Frontal cortex (tissue), 4 donors: ENCODE results near the gene IZUMO4. TPM values are rescaled to one million over a fixed set of nuclear protein-coding genes. Genes with fewer than 3 reads are reported as not detected.
"Not testable (repeated sequence)": the region's sequence is repeated elsewhere in the genome, so short reads cannot be mapped to it uniquely, and the experiment has no call there.

ENCODE experiments used
- DNase-seq, 2 donors: peaks; one replicate each; pipeline ENCODE4 v3.0.0; 2012; ENCODE audit warnings: low spot score in 2 of 2
- FAIRE-seq: peaks from 2 replicates; lab custom pipeline; 2012; peaks lifted over from hg19 to GRCh38; lab: Jason Lieb, UNC
- total RNA-seq: library from RNA; depleted of rRNA; stranded (reverse); fragments of >200 nt; gene quantifications from one replicate; pipeline ENCODE4 v1.2.3, GENCODE V29; 2014
- donor health status: control.
- donor health status: control.
- donor health status: control.

The IZUMO4 gene
- total RNA-seq, 1 donor from 2014 or later, result 2.9 TPM

- FAIRE-seq (no peak), DNase-seq (no peak)
Observed at GRCh38 chr19:2119921-2120785, 23.4 kb downstream of the IZUMO4 start.

- no peak for FAIRE-seq
- DNase-seq, result no peak
Observed at GRCh38 chr19:2120821-2121220, 24.1 kb downstream of the IZUMO4 start.

- FAIRE-seq, result no peak
- DNase-seq, result no peak
Observed at GRCh38 chr19:2121416-2122051, 24.8 kb downstream of the IZUMO4 start.

- DNase-seq (no peak), FAIRE-seq (no peak)
Observed at GRCh38 chr19:2122251-2122650, 25.5 kb downstream of the IZUMO4 start.

GRCh38 chr19:2122982-2123381 lies 26.3 kb downstream of the IZUMO4 start:
- no peak for FAIRE-seq

GRCh38 chr19:2123682-2124387 lies 27.1 kb downstream of the IZUMO4 start:
- no peak for FAIRE-seq
- DNase-seq, result no peak

More at GRCh38 chr19:2122982-2123381, 26.3 kb downstream of the IZUMO4 start:
- no peak for DNase-seq

- FAIRE-seq, result no peak
- DNase-seq, result no peak
Observed at GRCh38 chr19:2126879-2127518, 30.3 kb downstream of the IZUMO4 start.

DNA sequence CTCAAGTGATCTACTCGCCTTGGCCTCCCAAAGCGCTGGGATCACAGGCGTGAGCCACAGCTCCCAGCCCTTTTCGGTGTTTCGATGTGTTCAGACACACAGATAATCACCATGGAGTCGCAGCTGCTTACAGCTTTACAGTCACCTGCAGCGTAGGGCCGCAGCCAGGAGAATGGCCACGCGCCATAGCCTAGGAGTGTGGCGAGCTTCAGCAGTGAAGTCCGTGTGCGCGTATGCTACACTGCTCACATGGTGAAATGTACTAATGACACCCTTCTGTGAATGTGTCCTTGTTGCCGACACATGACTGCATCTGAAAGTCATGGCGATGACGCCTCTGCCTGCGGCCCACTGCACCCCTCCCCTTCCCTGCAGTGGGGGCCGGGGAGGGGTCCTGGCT lies 31.0 kb downstream of the IZUMO4 start:
- no peak for DNase-seq
- FAIRE-seq, result no peak

GRCh38 chr19:2128252-2128651 lies 31.5 kb downstream of the IZUMO4 start:
- not testable (repeated sequence) for FAIRE-seq, DNase-seq

DNA sequence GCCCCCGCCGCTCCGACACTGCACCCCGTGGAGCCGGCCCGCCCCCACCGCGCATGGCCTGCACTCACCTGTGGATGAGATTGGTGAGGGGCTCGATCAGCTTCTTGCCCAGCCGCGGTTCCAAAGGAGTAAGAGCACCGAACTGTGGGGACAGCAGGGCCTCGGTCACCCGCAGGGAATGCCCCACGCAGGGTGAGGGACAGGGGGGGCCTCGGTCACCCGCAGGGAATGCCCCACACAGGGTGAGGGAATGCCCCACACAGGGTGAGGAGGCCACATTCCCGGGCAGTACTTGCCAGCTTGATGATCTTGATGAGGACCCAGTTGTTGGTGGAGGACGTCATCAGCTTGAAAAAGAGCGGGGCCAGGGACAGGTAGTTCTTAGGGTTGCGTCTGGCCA lies 32.3 kb downstream of the IZUMO4 start:
- FAIRE-seq (no peak), DNase-seq (no peak)

GRCh38 chr19:2129486-2129885 lies 32.8 kb downstream of the IZUMO4 start:
- no peak for FAIRE-seq

DNA sequence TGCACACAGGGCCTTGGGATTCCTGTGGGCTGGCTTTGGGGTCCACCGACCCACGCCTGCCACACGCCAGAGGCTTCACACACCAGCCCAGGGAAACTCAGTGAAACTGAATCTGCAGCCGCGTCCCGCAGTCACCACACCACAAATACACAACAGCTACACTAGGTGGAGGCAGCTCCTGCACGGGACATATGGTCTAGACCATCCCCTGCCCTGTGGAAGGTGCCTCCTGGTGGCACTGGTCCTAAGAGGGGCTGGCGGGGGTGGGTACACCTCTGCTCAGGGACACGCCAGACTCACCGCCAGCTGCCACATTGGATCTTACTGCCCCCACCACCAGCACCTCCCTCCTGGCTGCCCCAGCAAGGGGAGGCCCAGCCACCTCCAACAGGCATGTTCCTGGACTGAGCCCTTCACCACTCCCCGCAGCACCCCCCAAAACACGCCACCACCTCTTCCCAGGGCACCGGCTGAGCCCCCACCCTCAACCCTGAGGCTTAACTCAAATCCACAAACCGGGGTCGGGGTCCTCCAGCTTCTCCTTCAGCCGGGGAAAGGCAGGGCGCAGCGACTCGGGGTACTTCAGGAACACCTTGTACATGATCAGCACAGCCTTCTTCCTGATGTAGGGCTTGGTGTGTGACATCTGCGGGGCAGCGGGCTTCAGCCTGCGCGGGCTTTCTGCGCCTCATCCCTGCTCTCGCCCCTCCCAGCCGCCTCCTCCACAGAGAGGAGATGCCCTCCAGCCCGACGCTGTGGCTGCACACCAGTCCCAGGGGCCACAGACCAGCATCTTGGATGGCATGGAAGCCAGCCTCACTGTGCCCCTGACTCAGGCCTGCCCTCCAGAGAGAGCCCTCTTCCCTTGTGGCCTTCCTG lies 33.4 kb downstream of the IZUMO4 start:
- no peak for DNase-seq
- FAIRE-seq, result no peak

More at GRCh38 chr19:2129486-2129885, 32.8 kb downstream of the IZUMO4 start:
- DNase-seq, result no peak

- not testable (repeated sequence) for DNase-seq, FAIRE-seq
Observed at GRCh38 chr19:2131012-2131975, 34.6 kb downstream of the IZUMO4 start.

- FAIRE-seq, result no peak
- no peak for DNase-seq
Observed at GRCh38 chr19:2132191-2132590, 35.5 kb downstream of the IZUMO4 start.

DNA sequence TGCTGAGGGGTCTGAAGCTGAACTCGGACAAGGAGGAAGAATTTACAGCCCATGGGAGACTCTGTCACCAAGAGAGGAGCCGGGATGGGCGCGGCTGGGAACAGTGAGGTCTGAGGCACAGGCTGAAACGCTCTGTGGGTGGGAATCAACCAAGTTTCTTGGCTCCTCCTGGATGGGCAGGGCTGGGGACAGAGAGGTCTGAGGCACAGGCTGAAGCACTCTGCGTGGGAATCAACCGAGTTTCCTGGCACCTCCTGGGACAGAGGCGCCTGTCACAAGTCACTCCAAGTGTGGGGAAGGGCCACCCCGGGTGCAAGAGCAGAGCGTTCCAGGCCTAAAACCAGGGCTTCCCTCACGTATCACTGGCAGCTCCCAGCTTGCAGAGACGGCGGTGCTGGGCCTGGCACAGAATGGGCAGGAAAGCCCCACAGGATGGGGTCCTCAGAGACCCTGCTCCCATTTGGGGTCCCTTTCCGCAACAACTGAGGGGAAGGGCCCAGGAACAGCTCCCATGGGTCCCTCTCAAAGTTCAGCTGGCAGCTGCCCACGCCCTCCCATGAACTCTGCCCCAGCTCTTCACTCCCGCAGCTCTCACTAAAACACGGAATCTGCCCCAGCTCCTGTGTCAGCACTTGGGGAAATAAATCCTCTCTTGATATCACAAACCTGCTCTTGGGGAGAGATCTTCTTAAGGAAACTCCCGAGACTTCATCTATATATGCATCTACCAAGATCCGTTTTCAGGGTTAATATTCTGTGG lies 36.2 kb downstream of the IZUMO4 start:
- FAIRE-seq (no peak), DNase-seq (no peak)

GRCh38 chr19:2135474-2136402 lies 39.0 kb downstream of the IZUMO4 start:
- no peak for DNase-seq
- FAIRE-seq, result no peak
